ENCODE results near the gene NOS3. TPM values are rescaled to one million over a fixed set of nuclear protein-coding genes. Genes with fewer than 3 reads are reported as not detected.

NOS3 gene
- total and polyA plus RNA-seq, 12 donors, result 10.0 to 53.3 (median 13.3) TPM

DNA sequence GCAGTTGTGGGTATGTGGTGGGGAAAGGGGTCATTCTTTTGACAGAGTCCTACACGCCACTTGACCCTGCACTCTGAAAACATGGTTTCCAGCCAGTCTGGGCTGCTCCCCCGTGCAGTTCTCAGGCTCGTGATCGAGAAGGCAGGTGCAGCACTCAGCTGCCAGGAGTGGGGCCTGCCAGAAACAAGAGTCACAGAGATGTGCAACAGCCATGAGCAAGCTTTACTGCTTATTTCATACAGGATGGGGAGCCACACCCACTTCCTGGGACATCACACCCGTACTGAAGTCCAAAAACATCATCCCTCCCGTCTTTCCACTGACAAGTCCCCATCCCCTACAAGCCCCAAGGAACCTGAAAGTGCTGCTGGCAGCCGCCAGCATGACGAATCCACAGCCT is 24.1 kb downstream of the NOS3 start:
- H3K27ac ChIP-seq, result peak overlapping the region in 1 of 10 donors; percentile 73
- H3K4me3 ChIP-seq, result no peak overlapping the region
- H3K27me3 ChIP-seq, result peaks cover 0 to 46% (median 34%) of the 10 kb centered on the region in 7 donors
- DNase-seq (no peak), ATAC-seq (no peak)
- intact Hi-C loops (cut with DNase I), result loop anchor here in 4 of 10 donors (5.0 to 10.0 kb wide), 4 partner anchors 50 to 238 kb away; no protein-coding TSS in a partner anchor
- no peaks in the 10 kb centered on the region for H3K9me3 ChIP-seq
- TF ChIP-seq, protein P1, sequence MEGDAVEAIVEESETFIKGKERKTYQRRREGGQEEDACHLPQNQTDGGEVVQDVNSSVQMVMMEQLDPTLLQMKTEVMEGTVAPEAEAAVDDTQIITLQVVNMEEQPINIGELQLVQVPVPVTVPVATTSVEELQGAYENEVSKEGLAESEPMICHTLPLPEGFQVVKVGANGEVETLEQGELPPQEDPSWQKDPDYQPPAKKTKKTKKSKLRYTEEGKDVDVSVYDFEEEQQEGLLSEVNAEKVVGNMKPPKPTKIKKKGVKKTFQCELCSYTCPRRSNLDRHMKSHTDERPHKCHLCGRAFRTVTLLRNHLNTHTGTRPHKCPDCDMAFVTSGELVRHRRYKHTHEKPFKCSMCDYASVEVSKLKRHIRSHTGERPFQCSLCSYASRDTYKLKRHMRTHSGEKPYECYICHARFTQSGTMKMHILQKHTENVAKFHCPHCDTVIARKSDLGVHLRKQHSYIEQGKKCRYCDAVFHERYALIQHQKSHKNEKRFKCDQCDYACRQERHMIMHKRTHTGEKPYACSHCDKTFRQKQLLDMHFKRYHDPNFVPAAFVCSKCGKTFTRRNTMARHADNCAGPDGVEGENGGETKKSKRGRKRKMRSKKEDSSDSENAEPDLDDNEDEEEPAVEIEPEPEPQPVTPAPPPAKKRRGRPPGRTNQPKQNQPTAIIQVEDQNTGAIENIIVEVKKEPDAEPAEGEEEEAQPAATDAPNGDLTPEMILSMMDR (IDR thresholded peaks at IDR 0.05), result no peak
- peaks cover 0 to 23% (median 0%) of the 10 kb centered on the region in 9 donors for H3K36me3 ChIP-seq
- peaks cover 9 to 70% (median 42%) of the 10 kb centered on the region in 9 donors for H3K4me1 ChIP-seq
- WGBS, 2 donors, result 62 to 76% methylated on average over 8 of the region's 8 CpGs

DNA sequence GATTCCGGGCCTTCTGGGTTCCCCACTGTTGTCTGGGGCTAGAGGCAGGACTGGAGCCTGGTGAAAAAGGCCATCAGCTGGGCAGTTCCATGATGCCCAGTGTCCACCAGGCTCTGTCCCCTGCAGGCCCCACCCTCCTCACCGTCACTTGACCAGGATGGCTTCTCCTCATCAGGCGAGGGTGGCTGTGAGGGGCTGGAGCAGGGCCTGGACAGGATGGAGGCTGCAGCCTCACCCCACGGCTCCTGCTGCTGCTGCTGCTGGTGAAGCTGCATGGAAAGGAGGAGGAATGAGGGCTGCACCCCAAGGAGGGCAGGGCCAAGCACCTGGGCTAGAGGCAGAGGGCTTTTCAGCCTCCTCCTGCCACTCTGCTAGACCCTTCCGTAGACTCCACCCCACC is 25.1 kb downstream of the NOS3 start:
- no peak overlapping the region for H3K4me3 ChIP-seq
- DNase-seq, result no peak
- H3K27ac ChIP-seq, result no peak overlapping the region
- no peaks in the 10 kb centered on the region for H3K9me3 ChIP-seq
- intact Hi-C loops (cut with DNase I), result loop anchor here in 4 of 10 donors (5.0 to 10.0 kb wide), 4 partner anchors 51 to 239 kb away; no protein-coding TSS in a partner anchor
- ATAC-seq, result peak in 2 of 8 donors; percentile 3 to 11
- WGBS, 2 donors, result 73 to 84% methylated on average over 5 of the region's 5 CpGs
- H3K27me3 ChIP-seq, result peaks cover 0 to 56% (median 44%) of the 10 kb centered on the region in 7 donors
- H3K36me3 ChIP-seq, result peaks cover 0 to 23% (median 0%) of the 10 kb centered on the region in 9 donors
- TF ChIP-seq, protein P1 (IDR thresholded peaks at IDR 0.05), result no peak
- peaks cover 9 to 63% (median 34%) of the 10 kb centered on the region in 9 donors for H3K4me1 ChIP-seq

DNA sequence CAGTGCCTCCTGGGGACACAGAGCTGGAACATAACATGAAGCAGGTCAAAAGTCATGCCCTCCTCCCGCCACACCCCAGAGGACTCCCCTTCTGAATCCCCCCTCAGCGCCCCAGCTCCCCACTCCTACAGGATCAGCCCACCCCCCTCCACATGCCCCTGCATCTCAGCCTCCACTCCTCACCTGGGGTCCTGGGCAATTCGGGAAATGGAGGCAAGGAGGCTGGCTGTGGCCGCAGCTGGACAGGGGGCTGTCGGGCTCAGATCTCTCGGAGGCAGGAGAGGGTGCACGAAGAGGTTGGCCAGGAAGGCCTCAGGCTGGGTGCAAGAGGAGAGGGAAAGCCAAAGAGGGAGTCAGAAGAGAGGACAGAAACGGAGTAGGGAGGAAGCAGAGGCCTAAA is 25.7 kb downstream of the NOS3 start:
- DNase-seq (no peak), ATAC-seq (no peak)
- H3K4me3 ChIP-seq, result no peak overlapping the region
- no peak overlapping the region for H3K27ac ChIP-seq
- no peaks in the 10 kb centered on the region for H3K9me3 ChIP-seq
- TF ChIP-seq, protein P1 (IDR thresholded peaks at IDR 0.05), result no peak
- H3K27me3 ChIP-seq, result peaks cover 0 to 59% (median 48%) of the 10 kb centered on the region in 7 donors
- 81 to 84% methylated on average over 8 of the region's 8 CpGs for WGBS, 2 donors
- H3K4me1 ChIP-seq, result peaks cover 9 to 61% (median 34%) of the 10 kb centered on the region in 9 donors
- peaks cover 0 to 23% (median 0%) of the 10 kb centered on the region in 9 donors for H3K36me3 ChIP-seq
- intact Hi-C loops (cut with DNase I), result loop anchor here in 4 of 10 donors (5.0 to 10.0 kb wide), 4 partner anchors 52 to 239 kb away; no protein-coding TSS in a partner anchor

DNA sequence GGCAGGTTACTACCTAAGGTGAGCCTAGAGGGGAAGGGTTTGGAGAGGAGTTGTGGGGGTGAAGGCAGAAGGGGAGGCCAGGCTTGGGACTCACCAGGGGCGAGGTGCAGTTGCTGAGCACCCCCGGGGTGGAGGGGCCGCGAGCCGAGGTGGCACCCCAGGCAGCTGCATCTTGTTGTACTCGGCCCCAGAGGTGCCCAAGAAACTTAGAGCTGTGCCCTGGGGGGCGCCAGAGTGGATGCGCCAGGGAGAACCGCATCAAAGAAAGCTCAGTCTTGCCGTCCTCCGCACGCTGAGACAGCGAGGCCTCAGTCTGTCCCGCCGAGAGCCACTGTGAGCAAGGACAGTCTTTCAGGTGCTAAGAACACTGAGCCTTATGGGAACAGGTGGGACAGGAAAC is 26.1 kb downstream of the NOS3 start:
- Histone ChIP-seq H3K4me3 (no peak overlapping the region), H3K27ac (no peak overlapping the region), H3K4me1 (peaks cover 9 to 59% (median 34%) of the 10 kb centered on the region in 9 donors), H3K36me3 (peaks cover 0 to 20% (median 0%) of the 10 kb centered on the region in 9 donors), H3K9me3 (no peaks in the 10 kb centered on the region), H3K27me3 (peaks cover 0 to 59% (median 49%) of the 10 kb centered on the region in 7 donors)
- ATAC-seq (no peak), DNase-seq (no peak)
- WGBS, 2 donors, result 77 to 83% methylated on average over 15 of the region's 15 CpGs
- TF ChIP-seq, protein P1 (IDR thresholded peaks at IDR 0.05), result no peak
- intact Hi-C loops (cut with DNase I), result loop anchor here in 4 of 10 donors (5.0 to 10.0 kb wide), 4 partner anchors 52 to 240 kb away; no protein-coding TSS in a partner anchor

Measured in heart right ventricle (tissue), 16 donors.